Esophagus mucosa (tissue), 1 donor: Measurements from ENCODE around the gene CCDC158. TPM values are rescaled to one million over a fixed set of nuclear protein-coding genes. Genes with fewer than 3 reads are reported as not detected.
"Not testable (repeated sequence)": the region's sequence is repeated elsewhere in the genome, so short reads cannot be mapped to it uniquely, and the experiment has no call there.

Experiments used
- ATAC-seq: fragments of 200-7000 bp; cut with Tn5 transposase; one replicate; pipeline ENCODE4 v1.9.1; 2020
- total RNA-seq: library from RNA; stranded (reverse); gene quantifications from one replicate; pipeline ENCODE4 v1.2.4, GENCODE V29; 2023
- donor health status: DM: yes; HTN: yes; CAD: no.

Gene CCDC158
- total RNA-seq, 1 donor from 2014 or later: not detected

GRCh38 chr4:76307660-76308014 is 113.3 kb downstream of the CCDC158 start:
- ATAC-seq: no peak

- ATAC-seq: peak; percentile 61
These were observed 113.9 kb downstream of the CCDC158 start for GRCh38 chr4:76306882-76307659.

- ATAC-seq: peak; percentile 81
These were observed 114.7 kb downstream of the CCDC158 start, which contains the start of gene STBD1 for GRCh38 chr4:76305971-76306881. STBD1 (plus strand) TSS chr4:76306733; CDS start chr4:76306770, 37 bp downstream.

GRCh38 chr4:76305033-76305687 is 115.8 kb downstream of the CCDC158 start:
- no peak for ATAC-seq

- no peak for ATAC-seq
These were observed 118.0 kb downstream of the CCDC158 start for GRCh38 chr4:76302826-76303438.

- ATAC-seq: no peak
These were observed 119.2 kb downstream of the CCDC158 start for GRCh38 chr4:76301775-76302162.

- ATAC-seq: peak; percentile 65
These were observed 119.7 kb downstream of the CCDC158 start for GRCh38 chr4:76301068-76301774.

GRCh38 chr4:76300012-76300411 is 120.9 kb downstream of the CCDC158 start:
- no peak for ATAC-seq

GRCh38 chr4:76298227-76298626 is 122.7 kb downstream of the CCDC158 start:
- no peak for ATAC-seq

- ATAC-seq: no peak
These were observed 124.6 kb downstream of the CCDC158 start for GRCh38 chr4:76296286-76296820.

GRCh38 chr4:76293772-76294171 is 127.2 kb downstream of the CCDC158 start:
- no peak for ATAC-seq

GRCh38 chr4:76292730-76293129 is 128.2 kb downstream of the CCDC158 start:
- ATAC-seq: no peak

GRCh38 chr4:76287811-76288210 is 133.1 kb downstream of the CCDC158 start:
- ATAC-seq: not testable (repeated sequence)

GRCh38 chr4:76283900-76284299 is 137.0 kb downstream of the CCDC158 start:
- no peak for ATAC-seq

GRCh38 chr4:76282941-76283689 is 137.8 kb downstream of the CCDC158 start:
- no peak for ATAC-seq

- ATAC-seq: not testable (repeated sequence)
These were observed 139.3 kb downstream of the CCDC158 start for GRCh38 chr4:76281594-76281993.

GRCh38 chr4:76280488-76281441 is 140.2 kb downstream of the CCDC158 start:
- no peak for ATAC-seq

- no peak for ATAC-seq
These were observed 141.5 kb downstream of the CCDC158 start for GRCh38 chr4:76279462-76279861.

- no peak for ATAC-seq
These were observed 142.4 kb downstream of the CCDC158 start for GRCh38 chr4:76278583-76278982.

- ATAC-seq: no peak
These were observed 143.3 kb downstream of the CCDC158 start for GRCh38 chr4:76277667-76278066.
